SU-DHL-6 (cell line): ENCODE results near the gene AEBP1.
"Not testable (repeated sequence)": the region's sequence is repeated elsewhere in the genome, so short reads cannot be mapped to it uniquely, and the experiment has no call there.

Source experiments
- H2AFZ ChIP-seq: fragments of 200-600 bp; sonication (generic); 2 replicates; pipeline ENCODE4 v1.6.1; 2014; ENCODE audit warnings: low read depth, mild to moderate bottlenecking, moderate library complexity, mixed read lengths, antibody characterized with exemption, low read length; ENCODE audit not compliant: severe bottlenecking
- H3F3A ChIP-seq: fragments of 200-600 bp; shearing (Covaris generic); 2 replicates; pipeline ENCODE4 v1.6.0; 2016; ENCODE audit warnings: antibody characterized with exemption, mild to moderate bottlenecking; ENCODE audit not compliant: insufficient read depth
- H3K27ac ChIP-seq: fragments of 200-600 bp; sonication (generic); 2 replicates; pipeline ENCODE4 v1.5.1; 2016; ENCODE audit warnings: low read depth, mild to moderate bottlenecking, low read length, moderate library complexity, mixed read lengths
- H3K27me3 ChIP-seq: fragments of 200-600 bp; sonication (generic), shearing (Covaris generic); 2 replicates; pipeline ENCODE4 v1.6.0; 2014; ENCODE audit warnings: mild to moderate bottlenecking, low read length
- H3K36me3 ChIP-seq: fragments of 200-600 bp; sonication (generic); 2 replicates; pipeline ENCODE4 v1.6.1; 2014; ENCODE audit warnings: mild to moderate bottlenecking, low read length, mixed read lengths
- H3K4me2 ChIP-seq: fragments of 300-600, 200-600 bp; shearing (Covaris generic), sonication (generic); 2 replicates; pipeline ENCODE4 v1.6.0; 2014; ENCODE audit warnings: low read length, low read depth, mild to moderate bottlenecking; ENCODE audit not compliant: poor library complexity, severe bottlenecking
- H3K4me3 ChIP-seq: fragments of 200-600 bp; sonication (generic); 2 replicates; pipeline ENCODE4 v1.5.1; 2014; ENCODE audit warnings: antibody characterized with exemption, low read length, mild to moderate bottlenecking, mixed read lengths; ENCODE audit not compliant: insufficient read depth, poor library complexity, severe bottlenecking
- H3K79me2 ChIP-seq: fragments of 200-600 bp; sonication (generic); 2 replicates; pipeline ENCODE4 v1.6.1; 2014; ENCODE audit warnings: mild to moderate bottlenecking, low read length, moderate library complexity; ENCODE audit not compliant: insufficient read depth
- H3K9ac ChIP-seq: fragments of 200-600 bp; sonication (generic); 2 replicates; pipeline ENCODE4 v1.7.0; 2014; ENCODE audit warnings: mild to moderate bottlenecking, low read length
- H3K9me2 ChIP-seq: fragments of 200-600 bp; sonication (generic); replicated peaks from 2 replicates; pipeline ENCODE4 v1.6.1; 2014; ENCODE audit warnings: low read length; ENCODE audit not compliant: insufficient read depth
- H3K9me3 ChIP-seq: fragments of 200-600 bp; sonication (generic); 2 replicates; pipeline ENCODE4 v1.6.1; 2014; ENCODE audit warnings: low read length, mixed read lengths; ENCODE audit not compliant: insufficient read depth
- H4K20me1 ChIP-seq: fragments of 200-600 bp; sonication (generic); 2 replicates; pipeline ENCODE4 v1.6.1; 2014; ENCODE audit warnings: low read depth, mild to moderate bottlenecking, antibody characterized with exemption, low read length, moderate library complexity, mixed read lengths
- EZH2phosphoT487 ChIP-seq: fragments of 200-600 bp; sonication (generic), shearing (Covaris generic); conservative IDR thresholded peaks from 2 replicates; pipeline ENCODE4 v1.6.1; 2018; ENCODE audit warnings: mild to moderate bottlenecking, antibody characterized with exemption, low read length, moderate library complexity, mixed read lengths
- TF ChIP-seq, protein P1 (sequence below): fragments of 200-600 bp; sonication (generic); IDR thresholded peaks from one replicate; pipeline ENCODE4 v1.5.1; 2017; ENCODE audit warnings: antibody characterized with exemption, mild to moderate bottlenecking, low read length, moderate library complexity; ENCODE audit not compliant: insufficient read depth, poor library complexity, severe bottlenecking

The AEBP1 gene

GRCh38 chr7:44124822-44125202 is 20.7 kb downstream of the AEBP1 start:
- H3K9me2 ChIP-seq: no peaks in the 10 kb centered on the region
- no peak overlapping the region for H3K4me2 ChIP-seq
- peaks cover 25% of the 10 kb centered on the region for H3K79me2 ChIP-seq
- H3F3A ChIP-seq: peaks cover 7% of the 10 kb centered on the region
- no peaks in the 10 kb centered on the region for H4K20me1 ChIP-seq
- H3K27ac ChIP-seq: no peak overlapping the region
- no peak overlapping the region for H3K4me3 ChIP-seq
- no peak overlapping the region for H2AFZ ChIP-seq
- H3K36me3 ChIP-seq: peaks cover 5% of the 10 kb centered on the region; the same call in 1 of the 2 replicates
- H3K9ac ChIP-seq: no peak overlapping the region
- TF ChIP-seq EZH2phosphoT487: no peak
- TF ChIP-seq, protein P1, sequence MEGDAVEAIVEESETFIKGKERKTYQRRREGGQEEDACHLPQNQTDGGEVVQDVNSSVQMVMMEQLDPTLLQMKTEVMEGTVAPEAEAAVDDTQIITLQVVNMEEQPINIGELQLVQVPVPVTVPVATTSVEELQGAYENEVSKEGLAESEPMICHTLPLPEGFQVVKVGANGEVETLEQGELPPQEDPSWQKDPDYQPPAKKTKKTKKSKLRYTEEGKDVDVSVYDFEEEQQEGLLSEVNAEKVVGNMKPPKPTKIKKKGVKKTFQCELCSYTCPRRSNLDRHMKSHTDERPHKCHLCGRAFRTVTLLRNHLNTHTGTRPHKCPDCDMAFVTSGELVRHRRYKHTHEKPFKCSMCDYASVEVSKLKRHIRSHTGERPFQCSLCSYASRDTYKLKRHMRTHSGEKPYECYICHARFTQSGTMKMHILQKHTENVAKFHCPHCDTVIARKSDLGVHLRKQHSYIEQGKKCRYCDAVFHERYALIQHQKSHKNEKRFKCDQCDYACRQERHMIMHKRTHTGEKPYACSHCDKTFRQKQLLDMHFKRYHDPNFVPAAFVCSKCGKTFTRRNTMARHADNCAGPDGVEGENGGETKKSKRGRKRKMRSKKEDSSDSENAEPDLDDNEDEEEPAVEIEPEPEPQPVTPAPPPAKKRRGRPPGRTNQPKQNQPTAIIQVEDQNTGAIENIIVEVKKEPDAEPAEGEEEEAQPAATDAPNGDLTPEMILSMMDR: no peak
- no peaks in the 10 kb centered on the region for H3K9me3 ChIP-seq
- H3K27me3 ChIP-seq: no peaks in the 10 kb centered on the region

DNA sequence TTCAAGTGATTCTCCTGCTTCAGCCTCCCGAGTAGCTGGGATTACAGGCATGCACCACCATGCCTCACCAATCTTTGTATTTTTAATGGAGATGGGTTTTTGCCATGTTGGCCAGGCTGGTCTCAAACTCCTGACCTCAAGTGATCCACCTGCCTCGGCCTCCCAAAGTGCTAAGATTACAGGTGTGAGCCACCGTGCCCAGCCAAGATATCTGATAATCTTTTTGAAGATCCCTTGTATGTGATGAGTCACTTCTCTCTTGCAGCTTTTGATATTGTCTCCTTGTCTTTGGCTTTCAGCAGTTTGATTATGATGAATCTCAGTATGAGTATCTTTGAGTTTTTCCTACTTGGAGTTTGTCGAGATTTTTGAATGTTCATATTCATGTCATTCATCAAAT is 22.4 kb downstream of the AEBP1 start:
- not testable (repeated sequence) for H3K27ac ChIP-seq, H3K36me3 ChIP-seq, H3K27me3 ChIP-seq, H3K9me2 ChIP-seq, H2AFZ ChIP-seq, H3K9ac ChIP-seq, H3K4me2 ChIP-seq, H4K20me1 ChIP-seq, H3F3A ChIP-seq, H3K9me3 ChIP-seq, H3K4me3 ChIP-seq
- peaks cover 16% of the 10 kb centered on the region for H3K79me2 ChIP-seq

DNA sequence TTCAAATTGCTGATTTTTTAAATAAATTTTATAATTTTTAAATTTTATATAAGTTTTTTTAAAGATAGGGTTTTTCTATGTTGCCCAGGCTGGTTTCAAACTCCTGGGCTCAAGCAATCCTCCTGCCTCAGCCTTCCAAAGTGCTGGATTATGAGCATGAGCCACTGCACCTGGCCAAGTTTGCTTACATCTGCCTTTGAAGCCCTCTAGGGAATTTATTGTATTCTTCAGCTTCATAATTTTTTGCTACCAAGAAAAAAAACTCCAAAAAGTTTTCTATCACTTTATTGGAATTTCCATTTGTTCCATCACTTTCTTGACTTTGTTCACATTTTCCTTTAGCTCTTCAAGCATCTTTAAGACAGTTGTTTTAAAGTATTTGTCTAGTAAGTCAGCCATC is 23.0 kb downstream of the AEBP1 start:
- TF ChIP-seq EZH2phosphoT487: no peak
- TF ChIP-seq, protein P1: no peak
- H3K9ac ChIP-seq: no peak overlapping the region
- no peaks in the 10 kb centered on the region for H3K9me3 ChIP-seq
- peaks cover 7% of the 10 kb centered on the region for H3F3A ChIP-seq
- no peak overlapping the region for H3K4me3 ChIP-seq
- H3K27me3 ChIP-seq: no peaks in the 10 kb centered on the region
- no peak overlapping the region for H3K27ac ChIP-seq
- peaks cover 10% of the 10 kb centered on the region for H3K79me2 ChIP-seq
- no peaks in the 10 kb centered on the region for H4K20me1 ChIP-seq
- H3K9me2 ChIP-seq: no peaks in the 10 kb centered on the region
- no peak overlapping the region for H2AFZ ChIP-seq
- no peak overlapping the region for H3K4me2 ChIP-seq
- no peaks in the 10 kb centered on the region for H3K36me3 ChIP-seq

- no peaks in the 10 kb centered on the region for H4K20me1 ChIP-seq
- H3K4me3 ChIP-seq: no peak overlapping the region
- no peak overlapping the region for H2AFZ ChIP-seq
- H3K9ac ChIP-seq: no peak overlapping the region
- no peaks in the 10 kb centered on the region for H3K79me2 ChIP-seq
- no peaks in the 10 kb centered on the region for H3K36me3 ChIP-seq
- no peaks in the 10 kb centered on the region for H3K27me3 ChIP-seq
- no peak for TF ChIP-seq EZH2phosphoT487
- TF ChIP-seq, protein P1: no peak
- H3K27ac ChIP-seq: no peak overlapping the region
- no peak overlapping the region for H3K4me2 ChIP-seq
- peaks cover 7% of the 10 kb centered on the region for H3F3A ChIP-seq
- no peaks in the 10 kb centered on the region for H3K9me3 ChIP-seq
- no peaks in the 10 kb centered on the region for H3K9me2 ChIP-seq
These were observed 24.8 kb downstream of the AEBP1 start for GRCh38 chr7:44128721-44129582.
